PC-3 (cell line): Measurements from ENCODE around the gene GTF2H1.

ENCODE experiments used
- CTCF ChIP-seq: fragments of 300-600 bp; sonication (generic); conservative IDR thresholded peaks from 2 replicates; pipeline ENCODE4 v1.5.1; 2017; ENCODE audit warnings: antibody characterized with exemption, low read depth, mild to moderate bottlenecking, low read length
- EZH2 ChIP-seq: fragments of 300-600 bp; sonication (generic); IDR thresholded peaks from one replicate; pipeline ENCODE4 v1.6.1; 2017; ENCODE audit warnings: antibody characterized with exemption, mild to moderate bottlenecking, low read length; ENCODE audit not compliant: unreplicated experiment
- EZH2phosphoT487 ChIP-seq: fragments of 300-600 bp; sonication (generic); IDR thresholded peaks from 2 replicates; pipeline ENCODE4 v1.6.1; 2018; ENCODE audit warnings: mild to moderate bottlenecking, antibody characterized with exemption, low read length, borderline replicate concordance

GRCh38 chr11:18280438-18281045 is 41.8 kb upstream of the GTF2H1 start:
- TF ChIP-seq CTCF = no peak
- no peak for TF ChIP-seq EZH2
- no peak for TF ChIP-seq EZH2phosphoT487
